GM03348 (cell line): ENCODE data around the gene RNF169.

Experiments
- DNase-seq: peaks from one replicate; pipeline ENCODE4 v3.0.0; 2012; ENCODE audit warnings: low spot score

The RNF169 gene

GRCh38 chr11:74770456-74770855 lies 21.8 kb downstream of the RNF169 start:
- DNase-seq: no peak

- no peak for DNase-seq
These were observed 22.5 kb downstream of the RNF169 start for GRCh38 chr11:74771139-74771538.

GRCh38 chr11:74773476-74773875 lies 24.8 kb downstream of the RNF169 start:
- DNase-seq: no peak

- DNase-seq: no peak
These were observed 27.1 kb downstream of the RNF169 start for GRCh38 chr11:74775762-74776161.

GRCh38 chr11:74776546-74776945 lies 27.9 kb downstream of the RNF169 start:
- no peak for DNase-seq

- no peak for DNase-seq
These were observed 28.4 kb downstream of the RNF169 start for GRCh38 chr11:74777038-74777437.

GRCh38 chr11:74777877-74778276 lies 29.2 kb downstream of the RNF169 start:
- DNase-seq: no peak

GRCh38 chr11:74778581-74778980 lies 29.9 kb downstream of the RNF169 start:
- DNase-seq: no peak

- no peak for DNase-seq
These were observed 31.8 kb downstream of the RNF169 start for GRCh38 chr11:74780248-74781005.

- DNase-seq: peak; percentile 58
These were observed 34.7 kb downstream of the RNF169 start for GRCh38 chr11:74783241-74783871.

- no peak for DNase-seq
These were observed 35.6 kb downstream of the RNF169 start for GRCh38 chr11:74784234-74784633.

GRCh38 chr11:74784726-74785125 lies 36.1 kb downstream of the RNF169 start:
- DNase-seq: no peak

- DNase-seq: no peak
These were observed 37.9 kb downstream of the RNF169 start for GRCh38 chr11:74786574-74786973.

- no peak for DNase-seq
These were observed 42.9 kb downstream of the RNF169 start for GRCh38 chr11:74791333-74792100.

GRCh38 chr11:74806267-74806666 lies 57.6 kb downstream of the RNF169 start:
- no peak for DNase-seq

- DNase-seq: no peak
These were observed 61.2 kb downstream of the RNF169 start for GRCh38 chr11:74809801-74810200.

- no peak for DNase-seq
These were observed 67.3 kb downstream of the RNF169 start for GRCh38 chr11:74815966-74816365.

- no peak for DNase-seq
These were observed 68.0 kb downstream of the RNF169 start for GRCh38 chr11:74816664-74817063.

- DNase-seq: no peak
These were observed 69.8 kb downstream of the RNF169 start for GRCh38 chr11:74818283-74818946.

- DNase-seq: no peak
These were observed 70.8 kb downstream of the RNF169 start for GRCh38 chr11:74819400-74819799.

GRCh38 chr11:74820763-74821162 lies 72.1 kb downstream of the RNF169 start:
- DNase-seq: peak; percentile 82

- DNase-seq: peak; percentile 46
These were observed 73.5 kb downstream of the RNF169 start for GRCh38 chr11:74822170-74822569.
